GM12878 (cell line): ENCODE results near the gene SVBP. TPM values are rescaled to one million over a fixed set of nuclear protein-coding genes. Genes with fewer than 3 reads are reported as not detected.

Experiments
- ATAC-seq: fragments of 200-7000 bp; cut with Tn5 transposase; 3 replicates; pipeline ENCODE4 v1.9.1; 2020; ENCODE audit warnings: mild to moderate bottlenecking, moderate library complexity
- BruUV-seq: library from RNA; stranded (reverse); fragments of 400-500 nt; replicated peaks from 2 replicates; lab custom pipeline; 2021; lab: Mats Ljungman, UMichigan
- CTCF ChIA-PET: fragments of 300-600 bp; sonication (Branson Sonifier 250); formaldehyde crosslinking; extraction: SDS; loops from one replicate; lab custom pipeline; 2021; ENCODE audit warnings: inconsistent platforms; lab: Yijun Ruan, JAX
- POLR2A ChIA-PET: fragments of 350-600 bp; formaldehyde crosslinking; extraction: SDS; loops from one replicate; lab custom pipeline; 2021; ENCODE audit warnings: inconsistent platforms; lab: Charles Lee
- RAD21 ChIA-PET: fragments of 300-600 bp; sonication (Branson Sonifier 250); formaldehyde crosslinking; loops from one replicate; lab custom pipeline; 2023; ENCODE audit warnings: antibody characterized with exemption; ENCODE audit not compliant: unreplicated experiment; lab: Charles Lee
- SMC1A ChIA-PET: fragments of 300-600 bp; sonication (Branson Sonifier 250); formaldehyde crosslinking; loops from one replicate; lab custom pipeline; 2023; ENCODE audit not compliant: unreplicated experiment, uncharacterized antibody; lab: Charles Lee
- DNase-seq: peaks from one replicate; pipeline ENCODE4 v3.0.0-alpha.2; 2011; ENCODE audit warnings: low read depth, low spot score
- FAIRE-seq: peaks from 3 replicates; lab custom pipeline; 2011; peaks lifted over from hg19 to GRCh38; lab: Jason Lieb, UNC
- H2AFZ ChIP-seq: 2 replicates; pipeline ENCODE4 v1.6.0; 2011; ENCODE audit warnings: low read depth, low read length, control low read depth; ENCODE audit not compliant: control insufficient read depth
- H3K27ac ChIP-seq: 2 replicates; pipeline ENCODE4 v1.5.1; 2011; ENCODE audit warnings: control low read depth; ENCODE audit not compliant: control insufficient read depth, insufficient read depth
- H3K27me3 ChIP-seq, 2 experiments: replicated peaks in 1 of 2; 2 replicates each; pipeline versions ENCODE4 v1.6.0 to v1.6.1; 2011; ENCODE audit warnings: low read length in 1 of 2; ENCODE audit not compliant: control insufficient read depth in 2 of 2, insufficient read depth in 2 of 2
- H3K36me3 ChIP-seq, 2 experiments: 2 replicates each; pipeline ENCODE4 v1.5.1; 2011; ENCODE audit warnings: low read length in 1 of 2; ENCODE audit not compliant: control insufficient read depth in 2 of 2, insufficient read depth in 2 of 2
- H3K4me1 ChIP-seq: 2 replicates; pipeline ENCODE4 v1.6.1; 2011; ENCODE audit warnings: mild to moderate bottlenecking, low read length, moderate library complexity, mixed read lengths; ENCODE audit not compliant: control insufficient read depth, insufficient read depth
- H3K4me2 ChIP-seq: 2 replicates; pipeline ENCODE4 v1.6.0; 2011; ENCODE audit warnings: control low read depth; ENCODE audit not compliant: control insufficient read depth, insufficient read depth
- H3K4me3 ChIP-seq: fragments of 200-600 bp; sonication (generic); 2 replicates; pipeline ENCODE4 v1.5.1; 2016
- H3K79me2 ChIP-seq: 2 replicates; pipeline ENCODE4 v1.6.0; 2011; ENCODE audit warnings: low read length; ENCODE audit not compliant: control insufficient read depth, insufficient read depth
- H3K9ac ChIP-seq: 2 replicates; pipeline ENCODE4 v1.8.0; 2011; ENCODE audit warnings: low read length, control low read depth, mixed read lengths; ENCODE audit not compliant: control insufficient read depth, insufficient read depth
- H3K9me3 ChIP-seq: replicated peaks from 3 replicates; pipeline ENCODE4 v1.5.1; 2011; ENCODE audit warnings: mild to moderate bottlenecking, low read length; ENCODE audit not compliant: control insufficient read depth, insufficient read depth
- H4K20me1 ChIP-seq: 2 replicates; pipeline ENCODE4 v1.6.0; 2011; ENCODE audit not compliant: control insufficient read depth, insufficient read depth
- BHLHE40 ChIP-seq, 2 experiments: fragments of 450-650 bp in 1 of 2; IDR thresholded peaks; 2 replicates each; pipeline ENCODE4 v1.6.1; 2011 to 2017; ENCODE audit warnings: low read depth in 2 of 2, borderline replicate concordance in 1 of 2, improper control_type of control experiment in 1 of 2, low read length in 1 of 2, mild to moderate bottlenecking in 1 of 2
- CBX5 ChIP-seq: sonication (generic); IDR thresholded peaks from 2 replicates; pipeline ENCODE4 v1.6.1; 2016; ENCODE audit warnings: low read depth, moderate library complexity, mild to moderate bottlenecking, inconsistent platforms
- NFXL1 ChIP-seq: fragments of 450-650 bp; IDR thresholded peaks from 2 replicates; pipeline ENCODE4 v1.6.1; 2017; ENCODE audit warnings: antibody characterized with exemption, mild to moderate bottlenecking, borderline replicate concordance
- POU2F2 ChIP-seq: IDR thresholded peaks from 3 replicates; pipeline ENCODE4 v1.6.1; 2011; ENCODE audit warnings: low read depth, mild to moderate bottlenecking, low read length, borderline replicate concordance
- TARDBP ChIP-seq: IDR thresholded peaks from 2 replicates; pipeline ENCODE4 v1.6.1; 2016; ENCODE audit warnings: borderline replicate concordance
- ZBED1 ChIP-seq: IDR thresholded peaks from 2 replicates; pipeline ENCODE4 v1.6.1; 2016; ENCODE audit warnings: borderline replicate concordance
- WGBS: methylation state at CpG from one replicate; pipeline ENCODE4 v1.1.6; 2016; ENCODE audit warnings: low lambda C conversion rate; ENCODE audit not compliant: insufficient replicate concordance, insufficient coverage; ENCODE audit errors: missing lambda C conversion rate; 5-methylcytosine and 5-hydroxymethylcytosine counted together
- in situ Hi-C: fragments of 300-500 bp; cut with MboI; formaldehyde crosslinking; loops from 9 replicates; pipeline ENCODE4 v1.14.3; 2018; ENCODE audit warnings: mixed read lengths
- intact Hi-C: fragments of 100-400 bp; cut with micrococcal nuclease; formaldehyde crosslinking; loops from one replicate; pipeline ENCODE4 v1.14.2; 2022; ENCODE audit not compliant: unreplicated experiment
- polyA plus RNA-seq, 11 experiments: library from polyadenylated mRNA; depleted of rRNA in 4 of 11; unstranded in 6 of 11; stranded (reverse) in 5 of 11; fragments of >200 nt; fragmentation: Nextera tagmentation in 4 of 11; fragmentation: Illumina TruSeq in 1 of 11; extraction: Ambion mirVana in 4 of 11; extraction: Trizol in 1 of 11; gene quantifications; 1 replicate in 1 of 11; 2 replicates in 10 of 11; pipeline versions ENCODE4 v1.2.1 to v1.2.3, GENCODE V29; 2011 to 2016; ENCODE audit warnings: inconsistent platforms in 2 of 11, missing spikeins in 2 of 11, low read depth in 1 of 11
- total RNA-seq, 4 experiments: library from RNA; depleted of rRNA in 3 of 4; stranded (reverse); fragments of >200 nt in 3 of 4; fragmentation: Illumina TruSeq in 1 of 4; extraction: Trizol in 1 of 4; gene quantifications; 2 replicates each; pipeline versions ENCODE4 v1.2.1 to v1.2.3, GENCODE V29; 2013 to 2021
- TF ChIP-seq, protein P1 (sequence below): fragments of 450-650 bp; conservative IDR thresholded peaks from 2 replicates; pipeline ENCODE4 v1.6.1; 2017; ENCODE audit warnings: mild to moderate bottlenecking, moderate library complexity
- TF ChIP-seq, protein P2 (sequence below): IDR thresholded peaks from 2 replicates; pipeline ENCODE4 v1.6.1; 2012; ENCODE audit warnings: improper control_type of control experiment, low read depth, low read length; ENCODE audit not compliant: insufficient replicate concordance

SVBP gene
- total and polyA plus RNA-seq, 10 of the 15 experiments (the other 5 are each of a cell fraction or from before 2014, with no cell fraction given): 12.6 to 29.5 (median 19.8) TPM

DNA sequence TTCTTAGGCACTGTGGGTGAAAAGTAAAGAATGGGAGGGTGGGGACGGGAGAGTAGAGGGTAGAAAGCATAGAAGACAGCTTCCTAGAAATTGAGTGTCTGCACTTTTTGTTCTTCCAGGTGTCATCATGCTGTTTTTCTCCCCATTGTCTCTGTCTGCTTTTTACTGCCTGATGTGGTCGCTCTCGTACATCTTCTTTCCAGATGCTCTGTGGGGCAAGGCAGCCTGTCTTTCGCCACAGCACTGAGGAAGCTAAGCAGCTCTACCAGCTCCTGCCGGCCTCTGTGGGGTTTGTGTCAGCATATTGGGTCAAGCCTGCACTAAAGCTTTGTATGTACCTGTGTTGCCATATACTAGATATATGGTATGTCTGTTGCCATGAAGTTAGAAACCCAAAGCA is 19.2 kb downstream of the SVBP start:
- intact Hi-C loops: no loop called here
- no TSS peak for BruUV-seq
- ChIA-PET SMC1A (interaction anchor here (0.5 to 1.5 kb wide), 2 partner anchors 10 to 572 kb away, joined by 3 to 4 read pairs; no protein-coding TSS in a partner anchor), RAD21 (no interaction called here), CTCF (no interaction called here)
- WGBS: 26% methylated on average over 5 of the region's 5 CpGs
- no peak overlapping the region for H3K27ac ChIP-seq
- H3K4me3 ChIP-seq: no peak overlapping the region
- no peaks in the 10 kb centered on the region for H3K79me2 ChIP-seq
- ATAC-seq: no peak
- no peaks in the 10 kb centered on the region for H3K36me3 ChIP-seq
- H3K9me3 ChIP-seq: no peaks in the 10 kb centered on the region
- TF ChIP-seq, protein P1, sequence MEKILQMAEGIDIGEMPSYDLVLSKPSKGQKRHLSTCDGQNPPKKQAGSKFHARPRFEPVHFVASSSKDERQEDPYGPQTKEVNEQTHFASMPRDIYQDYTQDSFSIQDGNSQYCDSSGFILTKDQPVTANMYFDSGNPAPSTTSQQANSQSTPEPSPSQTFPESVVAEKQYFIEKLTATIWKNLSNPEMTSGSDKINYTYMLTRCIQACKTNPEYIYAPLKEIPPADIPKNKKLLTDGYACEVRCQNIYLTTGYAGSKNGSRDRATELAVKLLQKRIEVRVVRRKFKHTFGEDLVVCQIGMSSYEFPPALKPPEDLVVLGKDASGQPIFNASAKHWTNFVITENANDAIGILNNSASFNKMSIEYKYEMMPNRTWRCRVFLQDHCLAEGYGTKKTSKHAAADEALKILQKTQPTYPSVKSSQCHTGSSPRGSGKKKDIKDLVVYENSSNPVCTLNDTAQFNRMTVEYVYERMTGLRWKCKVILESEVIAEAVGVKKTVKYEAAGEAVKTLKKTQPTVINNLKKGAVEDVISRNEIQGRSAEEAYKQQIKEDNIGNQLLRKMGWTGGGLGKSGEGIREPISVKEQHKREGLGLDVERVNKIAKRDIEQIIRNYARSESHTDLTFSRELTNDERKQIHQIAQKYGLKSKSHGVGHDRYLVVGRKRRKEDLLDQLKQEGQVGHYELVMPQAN: no peak
- TF ChIP-seq, all 136 proteins: peak for 0
- POLR2A ChIA-PET: no interaction called here
- H2AFZ ChIP-seq: no peak overlapping the region
- H3K9ac ChIP-seq: no peak overlapping the region
- H3K4me1 ChIP-seq: no peaks in the 10 kb centered on the region
- no peaks in the 10 kb centered on the region for H3K27me3 ChIP-seq
- no peaks in the 10 kb centered on the region for H4K20me1 ChIP-seq
- no peak overlapping the region for H3K4me2 ChIP-seq
- in situ Hi-C loops: no loop called here
- DNase-seq (no peak), FAIRE-seq (no peak)

- H2AFZ ChIP-seq: no peak overlapping the region
- no peak overlapping the region for H3K4me2 ChIP-seq
- ATAC-seq: no peak
- ChIA-PET RAD21 (no interaction called here), POLR2A (no interaction called here), CTCF (no interaction called here), SMC1A (interaction anchor here (0.7 kb wide), 1 partner anchor 1154 kb away, joined by 3 read pairs; no protein-coding TSS in a partner anchor)
- H3K4me3 ChIP-seq: no peak overlapping the region
- FAIRE-seq: no peak
- no peak for DNase-seq
- H3K9ac ChIP-seq: no peak overlapping the region
- no peaks in the 10 kb centered on the region for H4K20me1 ChIP-seq
- no peaks in the 10 kb centered on the region for H3K27me3 ChIP-seq
- in situ Hi-C loops (no loop called here), intact Hi-C loops (no loop called here)
- H3K27ac ChIP-seq: no peak overlapping the region
- H3K79me2 ChIP-seq: no peaks in the 10 kb centered on the region
- no peaks in the 10 kb centered on the region for H3K36me3 ChIP-seq
- no TSS peak for BruUV-seq
- 55% methylated on average over 3 of the region's 3 CpGs for WGBS
- H3K4me1 ChIP-seq: no peaks in the 10 kb centered on the region
- no peaks in the 10 kb centered on the region for H3K9me3 ChIP-seq
- TF ChIP-seq BHLHE40 (IDR thresholded peaks at IDR 0.05; ENCODE audit: borderline replicate concordance in 1 of 2, low read depth in 2 of 2, low read length in 1 of 2): no peak
- TF ChIP-seq CBX5: no peak
- TF ChIP-seq, protein P2, sequence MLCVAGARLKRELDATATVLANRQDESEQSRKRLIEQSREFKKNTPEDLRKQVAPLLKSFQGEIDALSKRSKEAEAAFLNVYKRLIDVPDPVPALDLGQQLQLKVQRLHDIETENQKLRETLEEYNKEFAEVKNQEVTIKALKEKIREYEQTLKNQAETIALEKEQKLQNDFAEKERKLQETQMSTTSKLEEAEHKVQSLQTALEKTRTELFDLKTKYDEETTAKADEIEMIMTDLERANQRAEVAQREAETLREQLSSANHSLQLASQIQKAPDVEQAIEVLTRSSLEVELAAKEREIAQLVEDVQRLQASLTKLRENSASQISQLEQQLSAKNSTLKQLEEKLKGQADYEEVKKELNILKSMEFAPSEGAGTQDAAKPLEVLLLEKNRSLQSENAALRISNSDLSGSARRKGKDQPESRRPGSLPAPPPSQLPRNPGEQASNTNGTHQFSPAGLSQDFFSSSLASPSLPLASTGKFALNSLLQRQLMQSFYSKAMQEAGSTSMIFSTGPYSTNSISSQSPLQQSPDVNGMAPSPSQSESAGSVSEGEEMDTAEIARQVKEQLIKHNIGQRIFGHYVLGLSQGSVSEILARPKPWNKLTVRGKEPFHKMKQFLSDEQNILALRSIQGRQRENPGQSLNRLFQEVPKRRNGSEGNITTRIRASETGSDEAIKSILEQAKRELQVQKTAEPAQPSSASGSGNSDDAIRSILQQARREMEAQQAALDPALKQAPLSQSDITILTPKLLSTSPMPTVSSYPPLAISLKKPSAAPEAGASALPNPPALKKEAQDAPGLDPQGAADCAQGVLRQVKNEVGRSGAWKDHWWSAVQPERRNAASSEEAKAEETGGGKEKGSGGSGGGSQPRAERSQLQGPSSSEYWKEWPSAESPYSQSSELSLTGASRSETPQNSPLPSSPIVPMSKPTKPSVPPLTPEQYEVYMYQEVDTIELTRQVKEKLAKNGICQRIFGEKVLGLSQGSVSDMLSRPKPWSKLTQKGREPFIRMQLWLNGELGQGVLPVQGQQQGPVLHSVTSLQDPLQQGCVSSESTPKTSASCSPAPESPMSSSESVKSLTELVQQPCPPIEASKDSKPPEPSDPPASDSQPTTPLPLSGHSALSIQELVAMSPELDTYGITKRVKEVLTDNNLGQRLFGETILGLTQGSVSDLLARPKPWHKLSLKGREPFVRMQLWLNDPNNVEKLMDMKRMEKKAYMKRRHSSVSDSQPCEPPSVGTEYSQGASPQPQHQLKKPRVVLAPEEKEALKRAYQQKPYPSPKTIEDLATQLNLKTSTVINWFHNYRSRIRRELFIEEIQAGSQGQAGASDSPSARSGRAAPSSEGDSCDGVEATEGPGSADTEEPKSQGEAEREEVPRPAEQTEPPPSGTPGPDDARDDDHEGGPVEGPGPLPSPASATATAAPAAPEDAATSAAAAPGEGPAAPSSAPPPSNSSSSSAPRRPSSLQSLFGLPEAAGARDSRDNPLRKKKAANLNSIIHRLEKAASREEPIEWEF: no peak
- TF ChIP-seq ZBED1: no peak
- no peak for TF ChIP-seq NFXL1
- TF ChIP-seq TARDBP: no peak
- no peak for TF ChIP-seq POU2F2
Measured at GRCh38 chr1:42797414-42797813, 19.8 kb downstream of the SVBP start.
